HepG2 (cell line): ENCODE results near the gene GRAMD4. TPM values are rescaled to one million over a fixed set of nuclear protein-coding genes. Genes with fewer than 3 reads are reported as not detected.

Experiments used
- CEBPZ ChIP-seq: IDR thresholded peaks from 2 replicates; pipeline ENCODE4 v1.6.1; 2012; ENCODE audit warnings: low read length, improper control_type of control experiment
- NCOA2 ChIP-seq: sonication (generic); formaldehyde crosslinking; IDR thresholded peaks from 2 replicates; pipeline ENCODE4 v1.8.0; 2022; ENCODE audit warnings: inconsistent platforms
- NR2F6 ChIP-seq, 2 experiments: IDR thresholded peaks; 2 replicates each; pipeline ENCODE4 v1.6.1; 2016; ENCODE audit warnings: antibody characterized with exemption in 1 of 2, mild to moderate bottlenecking in 1 of 2
- PTBP1 ChIP-seq: fragments of 200-400 bp; formaldehyde crosslinking; IDR thresholded peaks from 2 replicates; pipeline ENCODE4 v1.6.1; 2018; ENCODE audit warnings: low read length, low read depth; ENCODE audit not compliant: poor library complexity, severe bottlenecking
- ZBTB37 ChIP-seq: sonication (generic); formaldehyde crosslinking; IDR thresholded peaks from 2 replicates; pipeline ENCODE4 v1.4.0; 2020; ENCODE audit warnings: mild to moderate bottlenecking, missing genetic modification reagents
- ZFP62 ChIP-seq: sonication (generic); formaldehyde crosslinking; IDR thresholded peaks from 2 replicates; pipeline ENCODE4 v1.4.0; 2020; ENCODE audit warnings: missing genetic modification reagents
- ZNF724P ChIP-seq: sonication (generic); formaldehyde crosslinking; IDR thresholded peaks from 2 replicates; pipeline ENCODE4 v1.8.0; 2022; ENCODE audit warnings: missing genetic modification reagents, borderline replicate concordance
- ZNF850 ChIP-seq: sonication (generic); formaldehyde crosslinking; conservative IDR thresholded peaks from 2 replicates; pipeline ENCODE4 v1.9.0; 2021; ENCODE audit warnings: mild to moderate bottlenecking, missing genetic modification reagents
- polyA plus RNA-seq, 8 experiments: library from polyadenylated mRNA; depleted of rRNA in 3 of 8; stranded (reverse) in 7 of 8; unstranded in 1 of 8; fragments of >200 nt; fragmentation: Illumina TruSeq in 4 of 8; extraction: Trizol in 4 of 8; gene quantifications; 2 replicates each; pipeline versions ENCODE4 v1.2.1 to v1.2.3, GENCODE V29; 2011 to 2016; ENCODE audit warnings: low read depth in 4 of 8, missing spikeins in 1 of 8, mixed read lengths in 1 of 8; ENCODE audit not compliant: insufficient read depth in 1 of 8
- total RNA-seq, 5 experiments: library from RNA; depleted of rRNA; stranded (reverse); fragments of >200 nt; fragmentation: Illumina TruSeq; extraction: Trizol; gene quantifications; 2 replicates each; pipeline ENCODE4 v1.2.3, GENCODE V29; 2016; ENCODE audit warnings: low read depth in 1 of 5
- TF ChIP-seq, protein P1 (sequence below), 2 experiments: sonication (generic) in 1 of 2; formaldehyde crosslinking in 1 of 2; IDR thresholded peaks; 2 replicates each; pipeline versions ENCODE4 v1.4.0 to v1.6.1; 2016 to 2020; ENCODE audit warnings: borderline replicate concordance in 1 of 2, low read depth in 1 of 2, mild to moderate bottlenecking in 1 of 2, missing genetic modification reagents in 1 of 2
- TF ChIP-seq, protein P2 (sequence below): IDR thresholded peaks from 2 replicates; pipeline ENCODE4 v1.6.1; 2018; ENCODE audit warnings: missing genetic modification reagents, mild to moderate bottlenecking, missing compliant biosample characterization
- TF ChIP-seq, protein P3 (sequence below): sonication (generic); formaldehyde crosslinking; IDR thresholded peaks from 2 replicates; pipeline ENCODE4 v1.5.1; 2020; ENCODE audit warnings: mild to moderate bottlenecking, missing genetic modification reagents, moderate library complexity

GRAMD4 gene
- total and polyA plus RNA-seq, 2 of the 13 experiments (the other 11 are each of a cell fraction or from before 2014, with no cell fraction given), result 15.2 to 15.7 TPM

DNA sequence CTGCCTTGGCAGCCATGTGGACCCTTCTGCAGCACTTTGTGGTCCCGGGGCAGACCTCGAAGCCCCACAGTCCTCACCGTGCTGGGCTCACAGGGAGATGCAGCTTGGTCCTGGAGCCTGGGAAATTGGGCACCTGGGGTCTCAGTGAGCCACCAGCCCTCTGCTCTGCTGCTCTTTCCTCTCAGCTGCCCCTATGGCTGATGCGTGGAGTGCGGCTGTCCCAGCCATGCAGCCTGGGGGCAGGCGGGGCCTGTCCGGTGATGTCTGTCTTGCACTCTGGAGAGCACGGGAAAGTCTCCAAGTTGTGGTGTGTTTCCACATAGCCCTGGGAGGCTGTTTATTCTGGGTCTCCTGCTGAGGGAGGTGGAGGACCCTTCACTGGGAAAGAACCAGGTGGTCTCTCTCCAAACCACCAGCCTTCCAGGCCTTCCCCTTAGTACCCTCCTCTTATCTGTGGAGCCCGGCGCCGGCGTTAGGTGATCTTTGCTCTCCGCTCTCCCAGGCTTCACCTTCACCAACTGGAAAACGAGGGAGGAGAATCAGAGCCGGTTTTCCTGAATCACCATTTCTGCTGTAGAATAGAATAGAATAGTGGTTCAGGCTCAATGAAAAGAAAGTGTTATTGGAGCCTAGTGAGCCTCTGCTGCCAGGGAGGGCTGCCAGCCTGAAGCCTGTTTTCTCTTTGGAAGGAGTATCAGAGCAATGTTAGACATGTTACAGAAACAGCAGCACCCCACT, 41.2 kb upstream of the GRAMD4 start (continued):
- peak; percentile 26; the same call in 1 of the 2 replicates for TF ChIP-seq NCOA2
- no peak for TF ChIP-seq NR2F6 (IDR thresholded peaks at IDR 0.05)
- 0 out of 2 replicates have a peak, but pooled peaks have one; percentile 20 for TF ChIP-seq NR2F6 (CRISPR knock-in tag; IDR thresholded peaks at IDR 0.05)
- TF ChIP-seq, protein P1, sequence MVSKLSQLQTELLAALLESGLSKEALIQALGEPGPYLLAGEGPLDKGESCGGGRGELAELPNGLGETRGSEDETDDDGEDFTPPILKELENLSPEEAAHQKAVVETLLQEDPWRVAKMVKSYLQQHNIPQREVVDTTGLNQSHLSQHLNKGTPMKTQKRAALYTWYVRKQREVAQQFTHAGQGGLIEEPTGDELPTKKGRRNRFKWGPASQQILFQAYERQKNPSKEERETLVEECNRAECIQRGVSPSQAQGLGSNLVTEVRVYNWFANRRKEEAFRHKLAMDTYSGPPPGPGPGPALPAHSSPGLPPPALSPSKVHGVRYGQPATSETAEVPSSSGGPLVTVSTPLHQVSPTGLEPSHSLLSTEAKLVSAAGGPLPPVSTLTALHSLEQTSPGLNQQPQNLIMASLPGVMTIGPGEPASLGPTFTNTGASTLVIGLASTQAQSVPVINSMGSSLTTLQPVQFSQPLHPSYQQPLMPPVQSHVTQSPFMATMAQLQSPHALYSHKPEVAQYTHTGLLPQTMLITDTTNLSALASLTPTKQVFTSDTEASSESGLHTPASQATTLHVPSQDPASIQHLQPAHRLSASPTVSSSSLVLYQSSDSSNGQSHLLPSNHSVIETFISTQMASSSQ (IDR thresholded peaks at IDR 0.05; ENCODE audit: low read depth), result no peak
- TF ChIP-seq, protein P1 (CRISPR knock-in tag; IDR thresholded peaks at IDR 0.05; ENCODE audit: borderline replicate concordance), result no peak
- TF ChIP-seq ZFP62, result no peak
- TF ChIP-seq, protein P2, sequence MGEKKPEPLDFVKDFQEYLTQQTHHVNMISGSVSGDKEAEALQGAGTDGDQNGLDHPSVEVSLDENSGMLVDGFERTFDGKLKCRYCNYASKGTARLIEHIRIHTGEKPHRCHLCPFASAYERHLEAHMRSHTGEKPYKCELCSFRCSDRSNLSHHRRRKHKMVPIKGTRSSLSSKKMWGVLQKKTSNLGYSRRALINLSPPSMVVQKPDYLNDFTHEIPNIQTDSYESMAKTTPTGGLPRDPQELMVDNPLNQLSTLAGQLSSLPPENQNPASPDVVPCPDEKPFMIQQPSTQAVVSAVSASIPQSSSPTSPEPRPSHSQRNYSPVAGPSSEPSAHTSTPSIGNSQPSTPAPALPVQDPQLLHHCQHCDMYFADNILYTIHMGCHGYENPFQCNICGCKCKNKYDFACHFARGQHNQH, result no peak
- no peak for TF ChIP-seq ZNF850 (CRISPR knock-in tag)
- TF ChIP-seq, protein P3, sequence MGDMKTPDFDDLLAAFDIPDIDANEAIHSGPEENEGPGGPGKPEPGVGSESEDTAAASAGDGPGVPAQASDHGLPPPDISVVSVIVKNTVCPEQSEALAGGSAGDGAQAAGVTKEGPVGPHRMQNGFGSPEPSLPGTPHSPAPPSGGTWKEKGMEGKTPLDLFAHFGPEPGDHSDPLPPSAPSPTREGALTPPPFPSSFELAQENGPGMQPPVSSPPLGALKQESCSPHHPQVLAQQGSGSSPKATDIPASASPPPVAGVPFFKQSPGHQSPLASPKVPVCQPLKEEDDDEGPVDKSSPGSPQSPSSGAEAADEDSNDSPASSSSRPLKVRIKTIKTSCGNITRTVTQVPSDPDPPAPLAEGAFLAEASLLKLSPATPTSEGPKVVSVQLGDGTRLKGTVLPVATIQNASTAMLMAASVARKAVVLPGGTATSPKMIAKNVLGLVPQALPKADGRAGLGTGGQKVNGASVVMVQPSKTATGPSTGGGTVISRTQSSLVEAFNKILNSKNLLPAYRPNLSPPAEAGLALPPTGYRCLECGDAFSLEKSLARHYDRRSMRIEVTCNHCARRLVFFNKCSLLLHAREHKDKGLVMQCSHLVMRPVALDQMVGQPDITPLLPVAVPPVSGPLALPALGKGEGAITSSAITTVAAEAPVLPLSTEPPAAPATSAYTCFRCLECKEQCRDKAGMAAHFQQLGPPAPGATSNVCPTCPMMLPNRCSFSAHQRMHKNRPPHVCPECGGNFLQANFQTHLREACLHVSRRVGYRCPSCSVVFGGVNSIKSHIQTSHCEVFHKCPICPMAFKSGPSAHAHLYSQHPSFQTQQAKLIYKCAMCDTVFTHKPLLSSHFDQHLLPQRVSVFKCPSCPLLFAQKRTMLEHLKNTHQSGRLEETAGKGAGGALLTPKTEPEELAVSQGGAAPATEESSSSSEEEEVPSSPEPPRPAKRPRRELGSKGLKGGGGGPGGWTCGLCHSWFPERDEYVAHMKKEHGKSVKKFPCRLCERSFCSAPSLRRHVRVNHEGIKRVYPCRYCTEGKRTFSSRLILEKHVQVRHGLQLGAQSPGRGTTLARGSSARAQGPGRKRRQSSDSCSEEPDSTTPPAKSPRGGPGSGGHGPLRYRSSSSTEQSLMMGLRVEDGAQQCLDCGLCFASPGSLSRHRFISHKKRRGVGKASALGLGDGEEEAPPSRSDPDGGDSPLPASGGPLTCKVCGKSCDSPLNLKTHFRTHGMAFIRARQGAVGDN (CRISPR knock-in tag), result peak; percentile 88
- TF ChIP-seq PTBP1, result no peak
- TF ChIP-seq CEBPZ, result no peak
- 0 out of 2 replicates have a peak, but pooled peaks have one; percentile 53 for TF ChIP-seq ZBTB37 (CRISPR knock-in tag)
- TF ChIP-seq ZNF724P (CRISPR knock-in tag), result no peak
